Heart right ventricle (tissue), 16 donors: Measurements from ENCODE around the gene ZFHX3. TPM values are rescaled to one million over a fixed set of nuclear protein-coding genes. Genes with fewer than 3 reads are reported as not detected.
A peak's percentile ranks its signal among the peaks of the same experiment; 100 is the strongest.

Source experiments
- ATAC-seq, 8 donors: fragments of 200-7000 bp; cut with Tn5 transposase; one replicate each; pipeline ENCODE4 v1.9.1; 2020; ENCODE audit warnings: mild to moderate bottlenecking in 8 of 8, moderate library complexity in 8 of 8, moderate number of reproducible peaks in 1 of 8
- DNase-seq, 2 donors: peaks; one replicate each; pipeline ENCODE4 v3.0.0-alpha.2; 2020
- H3K27ac ChIP-seq, 10 donors: fragments of 200-600 bp; sonication (generic) in 2 of 10; one replicate each; pipeline versions ENCODE4 v1.5.0 to v1.8.0; 2020 to 2022; ENCODE audit warnings: mild to moderate bottlenecking in 3 of 10
- H3K27me3 ChIP-seq, 7 donors: fragments of 200-600 bp; one replicate each; pipeline ENCODE4 v1.8.0; 2021 to 2022; ENCODE audit warnings: mild to moderate bottlenecking in 2 of 7
- H3K36me3 ChIP-seq, 9 donors: fragments of 200-600 bp; sonication (generic) in 1 of 9; one replicate each; pipeline versions ENCODE4 v1.5.0 to v1.8.0; 2020 to 2022; ENCODE audit warnings: mild to moderate bottlenecking in 2 of 9
- H3K4me1 ChIP-seq, 9 donors: fragments of 200-600 bp; sonication (generic) in 1 of 9; one replicate each; pipeline versions ENCODE4 v1.5.0 to v1.8.0; 2020 to 2022; ENCODE audit warnings: mild to moderate bottlenecking in 4 of 9
- H3K4me3 ChIP-seq, 10 donors: fragments of 200-600 bp; sonication (generic) in 2 of 10; one replicate each; pipeline versions ENCODE4 v1.5.0 to v1.8.0; 2020 to 2022; ENCODE audit warnings: mild to moderate bottlenecking in 7 of 10, moderate library complexity in 2 of 10
- H3K9me3 ChIP-seq, 11 donors: fragments of 200-600 bp in 10 of 11; sonication (generic) in 2 of 11; one replicate each; pipeline versions ENCODE4 v1.5.0 to v1.8.0; 2013 to 2022; ENCODE audit warnings: mild to moderate bottlenecking in 2 of 11, control low read depth in 1 of 11, moderate library complexity in 1 of 11
- WGBS, 2 donors: extraction: QIAGEN DNeasy Blood & Tissue Kit; methylation state at CpG; one replicate each; pipeline ENCODE4 v1.1.7; 2013; ENCODE audit warnings: inconsistent platforms in 1 of 2; 5-methylcytosine and 5-hydroxymethylcytosine counted together
- intact Hi-C, 10 donors: fragments of 100-400 bp; cut with DNase I; formaldehyde crosslinking; loops; one replicate each; pipeline versions ENCODE4 v1.11.1 to v1.14.2; 2022
- polyA plus RNA-seq, 2 donors: library from polyadenylated mRNA; stranded (reverse); fragments of 200-250 nt; gene quantifications; one replicate each; pipeline ENCODE4 v1.2.3, GENCODE V29; 2013
- total RNA-seq, 10 donors: library from RNA; stranded (reverse); fragmentation: NEBNext Ultra II Directional in 3 of 10; extraction: Animal tissue kit (Norgen Biotek cat#: 25700) in 3 of 10; gene quantifications; one replicate each; pipeline versions ENCODE4 v1.2.1 to v1.2.4, GENCODE V29; 2021 to 2023
- TF ChIP-seq, protein P1 (sequence below), 9 donors: fragments of 200-600 bp; sonication (generic) in 2 of 9; IDR thresholded peaks; one replicate each; pipeline versions ENCODE4 v1.5.0 to v1.8.0; 2021 to 2022; ENCODE audit warnings: antibody characterized with exemption in 9 of 9, mild to moderate bottlenecking in 5 of 9, moderate library complexity in 1 of 9
- donor health status: Arrhythmogenic right ventricular cardiomyopathy.
- donor health status: ischemic (EF 13 %, LVEDD 7.1; RV severe dilation, severe dysfunction).
- donor health status: healthy with polysubstance abuse.
- donor health status: DM: no; HTN: yes; CAD: no.
- donor health status: DM: no; HTN: no; CAD: no.
- donor health status: ischemic (EF 25% LVEDD 6.9; RV normal size, moderate dysfunction).
- donor health status: ischemic (EF 25% LVEDD 5.7; RV mildly dilated, moderate dysfunction).
- donor health status: healthy.
- donor health status: DM: yes; HTN: yes; CAD: no.
- donor health status: Ischemic cardiomyopathy.
- donor health status: ischemic (EF 35%, LVEDD 5.7; RV mildly dilated, moderate dysfunction).
- donor health status: nonischemic (EF 11% LVEDD 7.7; RV severe dilation, severe dysfunction).
- donor health status: DM: yes; HTN: yes; CAD: no.
- donor health status: PGD.
- donor health status: ischemic (EF 29% LVEDD 5.4; RV normal size, mild dysfunction).
- donor health status: nonischemic (EF 23%, LVEDD 6.1; RV moderate dilation, normal function).

ZFHX3 gene
- total and polyA plus RNA-seq, 12 donors = 1.6 to 15.2 (median 10.4) TPM

DNA sequence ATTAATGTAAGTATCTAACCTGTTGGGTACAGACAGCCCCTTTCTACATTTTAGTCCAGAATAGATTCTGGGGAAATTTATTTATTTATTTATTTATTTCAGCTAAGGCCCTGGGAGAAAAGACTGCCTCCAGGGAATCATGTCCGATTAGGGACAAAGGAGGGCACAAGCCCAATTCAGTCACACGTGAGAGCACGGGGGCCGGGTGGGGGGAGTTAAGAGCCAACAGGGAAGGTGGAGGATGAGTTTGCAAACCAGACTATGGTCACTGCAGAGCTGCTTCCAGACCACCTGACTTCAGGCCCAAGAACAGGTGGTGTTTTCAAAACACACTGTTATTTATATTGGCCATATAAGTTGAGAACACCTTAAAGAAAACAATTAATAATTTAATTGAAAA, 1.6 kb upstream of the ZFHX3 start:
- intact Hi-C loops = loop anchor here in 8 of 10 donors (5.0 to 10.0 kb wide), 7 partner anchors 62 to 547 kb away; no protein-coding TSS in a partner anchor
- Histone ChIP-seq H3K27ac (peak overlapping the region in 8 of 10 donors; percentile 77 to 96 (median 92)), H3K4me3 (no peak overlapping the region), H3K27me3 (peaks cover 0 to 15% (median 0%) of the 10 kb centered on the region in 7 donors), H3K4me1 (peaks cover 17 to 88% (median 65%) of the 10 kb centered on the region in 9 donors), H3K36me3 (no peaks in the 10 kb centered on the region), H3K9me3 (no peaks in the 10 kb centered on the region)
- ATAC-seq (no peak), DNase-seq (no peak)
- WGBS, 2 donors = 80 to 83% methylated on average over 4 of the region's 4 CpGs
- TF ChIP-seq, protein P1, sequence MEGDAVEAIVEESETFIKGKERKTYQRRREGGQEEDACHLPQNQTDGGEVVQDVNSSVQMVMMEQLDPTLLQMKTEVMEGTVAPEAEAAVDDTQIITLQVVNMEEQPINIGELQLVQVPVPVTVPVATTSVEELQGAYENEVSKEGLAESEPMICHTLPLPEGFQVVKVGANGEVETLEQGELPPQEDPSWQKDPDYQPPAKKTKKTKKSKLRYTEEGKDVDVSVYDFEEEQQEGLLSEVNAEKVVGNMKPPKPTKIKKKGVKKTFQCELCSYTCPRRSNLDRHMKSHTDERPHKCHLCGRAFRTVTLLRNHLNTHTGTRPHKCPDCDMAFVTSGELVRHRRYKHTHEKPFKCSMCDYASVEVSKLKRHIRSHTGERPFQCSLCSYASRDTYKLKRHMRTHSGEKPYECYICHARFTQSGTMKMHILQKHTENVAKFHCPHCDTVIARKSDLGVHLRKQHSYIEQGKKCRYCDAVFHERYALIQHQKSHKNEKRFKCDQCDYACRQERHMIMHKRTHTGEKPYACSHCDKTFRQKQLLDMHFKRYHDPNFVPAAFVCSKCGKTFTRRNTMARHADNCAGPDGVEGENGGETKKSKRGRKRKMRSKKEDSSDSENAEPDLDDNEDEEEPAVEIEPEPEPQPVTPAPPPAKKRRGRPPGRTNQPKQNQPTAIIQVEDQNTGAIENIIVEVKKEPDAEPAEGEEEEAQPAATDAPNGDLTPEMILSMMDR (IDR thresholded peaks at IDR 0.05) = no peak

GRCh38 chr16:73049091-73049490, 1.2 kb upstream of the ZFHX3 start:
- DNase-seq (no peak), ATAC-seq (no peak)
- H3K4me3 ChIP-seq = peak overlapping the region in 8 of 10 donors; percentile 67 to 94 (median 82)
- H3K27me3 ChIP-seq = peaks cover 0 to 15% (median 0%) of the 10 kb centered on the region in 7 donors
- WGBS, 2 donors = 77 to 86% methylated on average over 8 of the region's 8 CpGs
- no peaks in the 10 kb centered on the region for H3K9me3 ChIP-seq
- peaks cover 18 to 89% (median 67%) of the 10 kb centered on the region in 9 donors for H3K4me1 ChIP-seq
- intact Hi-C loops = loop anchor here in 8 of 10 donors (5.0 to 10.0 kb wide), 7 partner anchors 62 to 547 kb away; no protein-coding TSS in a partner anchor
- TF ChIP-seq, protein P1 (IDR thresholded peaks at IDR 0.05) = no peak
- H3K27ac ChIP-seq = peak overlapping the region; percentile 77 to 96 (median 92)
- H3K36me3 ChIP-seq = no peaks in the 10 kb centered on the region

- peak; percentile 72 to 78 for DNase-seq
- Histone ChIP-seq H3K36me3 (no peaks in the 10 kb centered on the region), H3K4me3 (peak overlapping the region; percentile 59 to 94 (median 82)), H3K27me3 (peaks cover 0 to 15% (median 0%) of the 10 kb centered on the region in 7 donors), H3K27ac (peak overlapping the region; percentile 77 to 96 (median 92)), H3K4me1 (peaks cover 23 to 89% (median 67%) of the 10 kb centered on the region in 9 donors), H3K9me3 (no peaks in the 10 kb centered on the region)
- 6% methylated on average over 57 of the region's 57 CpGs for WGBS, 2 donors
- intact Hi-C loops = loop anchor here in 8 of 10 donors (1.0 to 10.0 kb wide), 8 partner anchors 61 to 546 kb away; no protein-coding TSS in a partner anchor
- TF ChIP-seq, protein P1 (IDR thresholded peaks at IDR 0.05) = peak in 2 of 9 donors; percentile 32 to 34
- ATAC-seq = peak; percentile 35 to 85 (median 60)
Measured at GRCh38 chr16:73048292-73049080, 558 bp upstream of the ZFHX3 start.

- intact Hi-C loops = loop anchor here in 8 of 10 donors (5.0 to 10.0 kb wide), 7 partner anchors 60 to 545 kb away; no protein-coding TSS in a partner anchor
- Histone ChIP-seq H3K4me1 (peaks cover 22 to 89% (median 67%) of the 10 kb centered on the region in 9 donors), H3K4me3 (peak overlapping the region in 9 of 10 donors; percentile 67 to 94 (median 82)), H3K27me3 (peaks cover 0 to 15% (median 0%) of the 10 kb centered on the region in 7 donors), H3K27ac (peak overlapping the region; percentile 77 to 96 (median 92)), H3K36me3 (no peaks in the 10 kb centered on the region), H3K9me3 (no peaks in the 10 kb centered on the region)
- 66 to 72% methylated on average over 6 of the region's 6 CpGs for WGBS, 2 donors
- DNase-seq (no peak), ATAC-seq (no peak)
- TF ChIP-seq, protein P1 (IDR thresholded peaks at IDR 0.05) = no peak
Measured at GRCh38 chr16:73047221-73047535, 750 bp downstream of the ZFHX3 start.
